Aorta (tissue), 5 donors: ENCODE measurements around the gene WFIKKN1. TPM values are rescaled to one million over a fixed set of nuclear protein-coding genes. Genes with fewer than 3 reads are reported as not detected.

Experiments used
- ATAC-seq: fragments of 200-7000 bp; cut with Tn5 transposase; one replicate; pipeline ENCODE4 v1.9.1; 2022; ENCODE audit warnings: moderate library complexity; ENCODE audit not compliant: low FRiP score
- DNase-seq, 2 donors: peaks; one replicate each; pipeline ENCODE4 v3.0.0-alpha.2; 2020
- H3K27ac ChIP-seq, 2 donors: one replicate each; pipeline ENCODE4 v1.5.1; 2013; ENCODE audit warnings: low read length in 2 of 2, mild to moderate bottlenecking in 2 of 2, moderate library complexity in 2 of 2, control low read depth in 1 of 2, inconsistent platforms in 1 of 2, low read depth in 1 of 2
- H3K27me3 ChIP-seq, 2 donors: one replicate each; pipeline ENCODE4 v1.6.1; 2013; ENCODE audit warnings: control low read depth in 1 of 2, low read length in 1 of 2, mild to moderate bottlenecking in 1 of 2, moderate library complexity in 1 of 2; ENCODE audit not compliant: insufficient read depth in 2 of 2, control insufficient read depth in 1 of 2
- H3K36me3 ChIP-seq, 2 donors: one replicate each; pipeline ENCODE4 v1.6.1; 2013; ENCODE audit warnings: control low read depth in 1 of 2, low read length in 1 of 2, mild to moderate bottlenecking in 1 of 2; ENCODE audit not compliant: insufficient read depth in 2 of 2, control insufficient read depth in 1 of 2
- H3K4me1 ChIP-seq, 2 donors: one replicate each; pipeline ENCODE4 v1.6.1; 2013; ENCODE audit warnings: low read length in 2 of 2, control low read depth in 1 of 2, mild to moderate bottlenecking in 1 of 2, moderate library complexity in 1 of 2; ENCODE audit not compliant: insufficient read depth in 2 of 2, control insufficient read depth in 1 of 2
- H3K4me3 ChIP-seq, 2 donors: one replicate each; pipeline ENCODE4 v1.5.1; 2013; ENCODE audit warnings: low read length in 2 of 2, control low read depth in 1 of 2, mild to moderate bottlenecking in 1 of 2
- H3K9me3 ChIP-seq: one replicate; pipeline ENCODE4 v1.6.1; 2013; ENCODE audit warnings: mild to moderate bottlenecking, low read length; ENCODE audit not compliant: control insufficient read depth
- WGBS, 2 donors: extraction: QIAGEN DNeasy Blood & Tissue Kit; methylation state at CpG; one replicate each; pipeline ENCODE4 v1.1.7; 2013; 5-methylcytosine and 5-hydroxymethylcytosine counted together
- intact Hi-C, 2 donors: fragments of 100-400 bp; cut with DNase I; formaldehyde crosslinking; loops; one replicate each; pipeline versions ENCODE4 v1.14.2 to v1.15.0; 2022
- polyA plus RNA-seq, 2 donors: library from polyadenylated mRNA; stranded (reverse); fragments of 200-250 nt; gene quantifications; one replicate each; pipeline ENCODE4 v1.2.3, GENCODE V29; 2013
- total RNA-seq, 2 donors: library from RNA; stranded (reverse); fragmentation: NEBNext Ultra II Directional; extraction: Animal tissue kit (Norgen Biotek cat#: 25700); gene quantifications; one replicate each; pipeline ENCODE4 v1.2.1, GENCODE V29; 2021
- donor health status: healthy with polysubstance abuse.
- donor health status: Bipolar disorder and iron deficiency.
- donor health status: DM: no; HTN: no; CAD: no.
- donor health status: DM: no; HTN: no; CAD: no.
- donor health status: DM: yes; HTN: yes; CAD: no.

The WFIKKN1 gene
- total and polyA plus RNA-seq, 4 donors = 0.33 to 2.2 (median 0.83) TPM

DNA sequence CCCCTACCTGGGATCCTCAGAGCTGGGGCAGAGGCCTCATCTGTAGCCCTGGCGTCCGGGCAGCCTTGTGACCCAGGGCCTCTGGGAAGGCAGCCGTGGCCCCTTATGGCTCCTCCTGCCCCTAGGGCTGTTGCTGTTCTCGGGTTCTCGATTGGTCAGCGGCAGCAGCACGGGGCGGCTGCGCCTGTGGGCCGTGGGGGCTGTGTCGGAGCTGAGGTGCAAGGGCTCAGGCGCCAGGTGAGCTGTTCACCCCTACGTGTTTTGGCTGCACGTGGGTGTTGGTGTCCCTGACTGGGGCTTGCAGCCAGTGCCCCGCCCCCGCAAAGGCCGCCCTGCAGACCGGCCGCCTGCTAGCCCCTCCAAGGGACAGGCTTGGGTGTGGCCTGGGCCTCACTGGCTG is 31.3 kb downstream of the WFIKKN1 start:
- intact Hi-C loops = loop anchor here in 1 of 2 donors (10.0 kb wide), 1 partner anchor 267 kb away; the partner anchor contains the start of gene NME4
- ATAC-seq = no peak
- H3K27me3 ChIP-seq = no peaks in the 10 kb centered on the region
- no peak overlapping the region for H3K4me3 ChIP-seq
- no peaks in the 10 kb centered on the region for H3K9me3 ChIP-seq
- no peak for DNase-seq
- H3K27ac ChIP-seq = no peak overlapping the region
- WGBS, 2 donors = 94 to 97% methylated on average over 19 of the region's 19 CpGs
- H3K36me3 ChIP-seq = no peaks in the 10 kb centered on the region
- no peaks in the 10 kb centered on the region for H3K4me1 ChIP-seq

DNA sequence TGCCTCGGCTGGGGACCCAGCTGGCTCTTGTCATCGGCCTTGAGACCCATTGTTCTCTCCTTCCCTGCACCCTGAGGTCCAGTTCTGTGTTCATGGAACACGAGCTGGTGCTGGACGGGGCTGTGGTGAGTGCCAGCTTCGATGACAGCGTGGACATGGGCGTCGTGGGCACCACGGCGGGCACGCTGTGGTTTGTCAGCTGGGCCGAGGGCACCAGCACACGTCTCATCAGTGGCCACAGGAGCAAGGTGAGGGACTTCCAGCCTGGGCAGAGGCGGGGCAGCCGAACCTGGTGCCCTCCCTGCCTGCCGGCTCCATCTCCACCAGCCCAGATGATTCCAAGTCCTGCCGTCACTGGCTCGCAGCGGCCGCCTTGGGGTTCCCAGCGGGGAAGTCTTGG is 31.8 kb downstream of the WFIKKN1 start:
- no peaks in the 10 kb centered on the region for H3K36me3 ChIP-seq
- ATAC-seq = no peak
- no peak overlapping the region for H3K27ac ChIP-seq
- 94% methylated on average over 21 of the region's 21 CpGs for WGBS, 2 donors
- DNase-seq = no peak
- H3K27me3 ChIP-seq = no peaks in the 10 kb centered on the region
- no peaks in the 10 kb centered on the region for H3K4me1 ChIP-seq
- no peaks in the 10 kb centered on the region for H3K9me3 ChIP-seq
- intact Hi-C loops = loop anchor here in 1 of 2 donors (10.0 kb wide), 1 partner anchor 268 kb away; the partner anchor contains the start of gene NME4
- no peak overlapping the region for H3K4me3 ChIP-seq

DNA sequence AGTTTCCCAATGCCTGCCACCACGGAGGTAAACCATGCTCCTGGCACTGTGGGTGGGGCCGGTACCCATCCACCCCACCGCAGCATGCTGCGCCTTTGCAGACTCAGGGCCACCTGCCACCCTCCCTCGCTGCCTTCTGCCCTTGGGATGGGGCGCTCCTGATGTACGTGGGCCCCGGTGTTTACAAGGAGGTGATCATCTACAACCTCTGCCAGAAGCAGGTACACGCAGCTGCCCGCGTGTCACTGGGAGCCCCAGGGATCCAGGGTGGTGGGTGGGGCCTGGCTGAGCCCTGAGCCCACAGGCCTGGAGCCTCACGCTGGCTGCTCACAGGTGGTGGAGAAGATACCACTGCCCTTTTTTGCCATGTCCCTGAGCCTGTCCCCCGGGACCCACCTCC is 35.8 kb downstream of the WFIKKN1 start:
- Histone ChIP-seq H3K36me3 (peaks cover 0 to 2% of the 10 kb centered on the region in 2 donors), H3K4me1 (no peaks in the 10 kb centered on the region), H3K27ac (no peak overlapping the region), H3K4me3 (no peak overlapping the region), H3K9me3 (no peaks in the 10 kb centered on the region), H3K27me3 (no peaks in the 10 kb centered on the region)
- DNase-seq (no peak), ATAC-seq (no peak)
- intact Hi-C loops = loop anchor here in 1 of 2 donors (10.0 kb wide), 1 partner anchor 272 kb away; the partner anchor contains the start of gene NME4
- WGBS, 2 donors = 90 to 96% methylated on average over 12 to 13 of the region's 13 CpGs

DNA sequence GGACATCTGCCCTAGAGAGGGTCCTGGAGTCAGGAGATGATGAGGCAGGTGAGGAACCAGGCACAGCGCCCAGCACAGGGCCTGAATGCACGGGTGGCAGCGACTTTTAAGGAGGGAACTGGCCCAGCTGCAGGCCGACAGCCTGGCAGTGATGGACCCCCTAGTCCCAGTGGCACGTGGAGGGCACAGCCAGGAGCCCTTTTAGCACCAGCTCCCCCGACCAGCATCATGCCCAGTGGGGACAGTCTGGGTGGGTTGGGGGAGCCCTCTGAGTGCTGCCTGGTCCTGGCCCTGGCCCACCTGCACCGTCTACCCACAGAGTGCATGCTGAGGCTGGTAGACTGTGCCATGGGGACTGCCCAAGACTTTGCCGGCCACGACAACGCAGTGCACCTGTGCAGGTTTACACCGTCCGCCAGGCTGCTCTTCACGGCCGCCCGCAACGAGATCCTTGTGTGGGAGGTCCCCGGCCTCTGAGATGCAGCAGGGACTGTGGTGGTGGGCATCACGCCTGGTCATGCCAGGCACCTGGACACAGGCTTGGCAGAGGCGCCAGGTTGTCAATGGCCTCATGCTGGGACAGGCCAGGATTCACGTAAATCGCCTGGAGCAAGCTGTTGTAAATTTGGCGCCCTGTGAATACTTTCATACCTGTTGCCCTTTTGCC is 36.5 kb downstream of the WFIKKN1 start:
- H3K27me3 ChIP-seq = no peaks in the 10 kb centered on the region
- no peaks in the 10 kb centered on the region for H3K4me1 ChIP-seq
- H3K4me3 ChIP-seq = no peak overlapping the region
- intact Hi-C loops = loop anchor here in 1 of 2 donors (10.0 kb wide), 1 partner anchor 272 kb away; the partner anchor contains the start of gene NME4
- no peak for ATAC-seq
- no peaks in the 10 kb centered on the region for H3K9me3 ChIP-seq
- no peak overlapping the region for H3K27ac ChIP-seq
- DNase-seq = no peak
- 82% methylated on average over 22 of the region's 22 CpGs for WGBS, 2 donors
- peaks cover 0 to 6% of the 10 kb centered on the region in 2 donors for H3K36me3 ChIP-seq

DNA sequence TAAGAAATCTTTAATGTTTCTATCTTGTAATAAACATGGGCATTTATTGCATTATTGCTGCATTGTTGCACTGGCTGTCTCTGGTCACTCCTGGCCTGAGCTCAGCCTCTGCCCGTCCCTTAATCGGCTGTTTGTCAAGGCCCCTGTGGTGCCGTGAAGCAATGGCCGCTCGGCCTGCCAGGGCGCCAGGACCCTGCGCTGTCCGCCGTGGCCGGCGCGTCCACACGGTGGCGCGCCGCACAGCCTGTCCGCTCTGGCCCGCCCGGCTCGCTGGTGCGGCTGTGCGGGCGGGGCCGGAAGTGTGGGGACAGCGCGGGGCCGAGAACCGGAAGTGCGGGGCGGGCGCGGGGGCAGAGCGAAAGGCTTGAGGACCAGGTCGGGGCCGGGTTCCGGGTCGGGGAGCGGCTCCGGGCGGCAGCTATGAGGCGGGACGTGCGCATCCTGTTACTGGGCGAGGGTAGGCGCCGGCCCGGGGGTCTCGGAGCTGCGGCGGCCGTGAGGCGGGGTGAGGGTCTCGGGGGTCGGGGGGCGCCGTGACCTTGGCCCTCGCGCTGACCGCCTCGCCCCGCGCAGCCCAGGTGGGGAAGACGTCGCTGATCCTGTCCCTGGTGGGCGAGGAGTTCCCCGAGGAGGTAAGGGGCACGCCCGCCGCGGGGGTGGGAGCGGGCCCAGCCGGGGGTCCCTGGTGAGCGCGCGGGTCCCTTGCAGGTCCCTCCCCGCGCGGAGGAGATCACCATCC is 37.2 kb downstream of the WFIKKN1 start, which contains the start of gene RHOT2:
Gene RHOT2 (plus strand): TSS at position 353 of the 739 bp plus-strand sequence. CDS start 68 bp downstream, at position 421.
- H3K9me3 ChIP-seq = no peaks in the 10 kb centered on the region
- peak within 1 kb of the TSS; percentile 11 to 74 for H3K4me3 ChIP-seq
- no peaks in the 10 kb centered on the region for H3K27me3 ChIP-seq
- DNase-seq = peak; percentile 96 to 98
- H3K36me3 ChIP-seq = peaks cover 0 to 12% of the 10 kb centered on the region in 2 donors
- intact Hi-C loops = loop anchor here in 1 of 2 donors (10.0 kb wide), 1 partner anchor 273 kb away; the partner anchor contains the start of gene NME4
- H3K27ac ChIP-seq = no peak within 1 kb of the TSS
- 0% methylated on average over 50 to 78 of the region's 78 CpGs for WGBS, 2 donors
- no peaks in the 10 kb centered on the region for H3K4me1 ChIP-seq
- ATAC-seq = peak; percentile 94

DNA sequence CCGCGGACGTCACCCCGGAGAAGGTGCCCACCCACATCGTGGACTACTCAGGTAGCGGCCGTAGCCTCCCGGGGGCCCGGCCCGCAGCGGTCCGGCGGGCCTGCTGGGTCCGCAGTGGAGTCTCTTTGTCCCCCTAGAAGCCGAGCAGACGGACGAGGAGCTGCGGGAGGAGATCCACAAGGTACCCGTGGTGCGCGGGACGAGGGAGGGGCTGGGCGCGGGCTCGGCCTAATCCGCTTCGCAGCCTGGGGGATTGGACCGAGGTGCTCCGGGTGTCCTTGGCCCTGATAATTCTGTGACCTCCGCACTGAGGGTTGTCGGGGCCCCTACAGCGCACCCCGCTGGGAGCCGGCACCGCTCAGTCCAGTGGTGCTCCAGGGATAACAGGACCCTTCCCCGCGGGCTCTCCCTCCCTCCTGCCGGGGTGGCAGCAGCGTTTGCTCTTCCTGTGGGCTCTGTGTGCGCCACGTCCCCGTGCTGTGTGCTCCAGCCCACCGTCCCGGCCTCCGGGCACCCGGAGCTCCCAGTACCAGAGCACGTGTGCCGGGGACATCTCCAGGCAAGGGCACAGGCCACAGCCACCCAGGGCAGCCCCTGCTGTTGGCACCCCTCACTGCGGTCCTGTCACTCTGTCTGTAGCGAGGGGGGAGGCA is 37.9 kb downstream of the WFIKKN1 start:
- no peak for DNase-seq
- WGBS, 2 donors = 6% methylated on average over 49 to 50 of the region's 50 CpGs
- no peak for ATAC-seq
- intact Hi-C loops = loop anchor here in 1 of 2 donors (10.0 kb wide), 1 partner anchor 274 kb away; the partner anchor contains the start of gene NME4
- Histone ChIP-seq H3K4me1 (no peaks in the 10 kb centered on the region), H3K36me3 (peaks cover 0 to 14% of the 10 kb centered on the region in 2 donors), H3K27me3 (no peaks in the 10 kb centered on the region), H3K9me3 (no peaks in the 10 kb centered on the region), H3K27ac (no peak overlapping the region), H3K4me3 (peak overlapping the region; percentile 11 to 74)

DNA sequence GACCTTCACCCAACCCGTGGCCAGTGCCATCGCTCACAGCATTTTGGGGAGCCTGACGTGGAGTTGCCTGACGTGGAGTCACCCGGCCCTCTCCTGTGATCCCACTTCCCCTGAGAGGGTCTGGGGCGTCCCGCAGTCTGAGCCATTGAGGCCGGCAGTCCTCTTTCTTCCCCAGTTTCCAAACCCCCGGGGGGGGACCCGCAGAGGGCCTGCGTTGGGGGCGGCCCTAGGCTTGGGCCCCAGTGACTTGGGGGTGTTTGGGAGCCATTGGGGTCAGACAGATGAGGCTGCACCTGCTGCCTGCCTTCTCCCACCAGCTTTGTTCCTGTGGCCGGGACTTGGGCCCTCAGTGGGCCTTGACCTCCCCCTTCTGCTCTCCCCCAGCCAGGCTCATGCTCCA is 38.9 kb downstream of the WFIKKN1 start:
- DNase-seq = no peak
- Histone ChIP-seq H3K9me3 (no peaks in the 10 kb centered on the region), H3K27ac (no peak overlapping the region), H3K4me3 (no peak overlapping the region), H3K4me1 (no peaks in the 10 kb centered on the region), H3K36me3 (peaks cover 0 to 14% of the 10 kb centered on the region in 2 donors), H3K27me3 (no peaks in the 10 kb centered on the region)
- ATAC-seq = no peak
- WGBS, 2 donors = 90 to 92% methylated on average over 13 of the region's 13 CpGs
- intact Hi-C loops = loop anchor here in 1 of 2 donors (10.0 kb wide), 1 partner anchor 275 kb away; the partner anchor contains the start of gene NME4
